ENCODE measurements around the gene PEX3.
A peak's percentile ranks its signal among the peaks of the same experiment; 100 is the strongest.

The PEX3 gene

GRCh38 chr6:143513410-143513809, 62.8 kb downstream of the PEX3 start:
- DNase-seq (ENCODE audit: extremely low read depth, insufficient read length): no peak
- no peaks in the 10 kb centered on the region for H3K27me3 ChIP-seq (replicated peaks; ENCODE audit: control insufficient read depth, insufficient read depth, low read length)
- H3K4me3 ChIP-seq (replicated peaks; ENCODE audit: low read depth, low read length): no peak overlapping the region
- TF ChIP-seq, protein P1, sequence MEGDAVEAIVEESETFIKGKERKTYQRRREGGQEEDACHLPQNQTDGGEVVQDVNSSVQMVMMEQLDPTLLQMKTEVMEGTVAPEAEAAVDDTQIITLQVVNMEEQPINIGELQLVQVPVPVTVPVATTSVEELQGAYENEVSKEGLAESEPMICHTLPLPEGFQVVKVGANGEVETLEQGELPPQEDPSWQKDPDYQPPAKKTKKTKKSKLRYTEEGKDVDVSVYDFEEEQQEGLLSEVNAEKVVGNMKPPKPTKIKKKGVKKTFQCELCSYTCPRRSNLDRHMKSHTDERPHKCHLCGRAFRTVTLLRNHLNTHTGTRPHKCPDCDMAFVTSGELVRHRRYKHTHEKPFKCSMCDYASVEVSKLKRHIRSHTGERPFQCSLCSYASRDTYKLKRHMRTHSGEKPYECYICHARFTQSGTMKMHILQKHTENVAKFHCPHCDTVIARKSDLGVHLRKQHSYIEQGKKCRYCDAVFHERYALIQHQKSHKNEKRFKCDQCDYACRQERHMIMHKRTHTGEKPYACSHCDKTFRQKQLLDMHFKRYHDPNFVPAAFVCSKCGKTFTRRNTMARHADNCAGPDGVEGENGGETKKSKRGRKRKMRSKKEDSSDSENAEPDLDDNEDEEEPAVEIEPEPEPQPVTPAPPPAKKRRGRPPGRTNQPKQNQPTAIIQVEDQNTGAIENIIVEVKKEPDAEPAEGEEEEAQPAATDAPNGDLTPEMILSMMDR (IDR thresholded peaks at IDR 0.05; ENCODE audit: insufficient read depth, low read length, poor library complexity, severe bottlenecking): peak; percentile 71
- no peaks in the 10 kb centered on the region for H3K36me3 ChIP-seq (ENCODE audit: control insufficient read depth, insufficient read depth, low read length)

GRCh38 chr6:143515061-143515760, 64.6 kb downstream of the PEX3 start:
- Histone ChIP-seq H3K27me3 (replicated peaks; ENCODE audit: control insufficient read depth, insufficient read depth, low read length) (no peaks in the 10 kb centered on the region), H3K4me3 (replicated peaks; ENCODE audit: low read depth, low read length) (no peak overlapping the region), H3K36me3 (ENCODE audit: control insufficient read depth, insufficient read depth, low read length) (no peaks in the 10 kb centered on the region)
- TF ChIP-seq, protein P1 (IDR thresholded peaks at IDR 0.05; ENCODE audit: insufficient read depth, low read length, poor library complexity, severe bottlenecking): no peak
- DNase-seq (ENCODE audit: extremely low read depth, insufficient read length): no peak

- Histone ChIP-seq H3K36me3 (ENCODE audit: control insufficient read depth, insufficient read depth, low read length) (no peaks in the 10 kb centered on the region), H3K4me3 (replicated peaks; ENCODE audit: low read depth, low read length) (no peak overlapping the region), H3K27me3 (replicated peaks; ENCODE audit: control insufficient read depth, insufficient read depth, low read length) (no peaks in the 10 kb centered on the region)
- DNase-seq (ENCODE audit: extremely low read depth, insufficient read length): no peak
- TF ChIP-seq, protein P1 (IDR thresholded peaks at IDR 0.05; ENCODE audit: insufficient read depth, low read length, poor library complexity, severe bottlenecking): no peak
Measured at GRCh38 chr6:143515766-143516355, 65.3 kb downstream of the PEX3 start.

- Histone ChIP-seq H3K27me3 (replicated peaks; ENCODE audit: control insufficient read depth, insufficient read depth, low read length) (no peaks in the 10 kb centered on the region), H3K4me3 (replicated peaks; ENCODE audit: low read depth, low read length) (no peak overlapping the region), H3K36me3 (ENCODE audit: control insufficient read depth, insufficient read depth, low read length) (no peaks in the 10 kb centered on the region)
- TF ChIP-seq, protein P1 (IDR thresholded peaks at IDR 0.05; ENCODE audit: insufficient read depth, low read length, poor library complexity, severe bottlenecking): no peak
- no peak for DNase-seq (ENCODE audit: extremely low read depth, insufficient read length)
Measured at GRCh38 chr6:143516690-143517446, 66.3 kb downstream of the PEX3 start.

- no peak for DNase-seq (ENCODE audit: extremely low read depth, insufficient read length)
- Histone ChIP-seq H3K4me3 (replicated peaks; ENCODE audit: low read depth, low read length) (no peak overlapping the region), H3K36me3 (ENCODE audit: control insufficient read depth, insufficient read depth, low read length) (no peaks in the 10 kb centered on the region), H3K27me3 (replicated peaks; ENCODE audit: control insufficient read depth, insufficient read depth, low read length) (no peaks in the 10 kb centered on the region)
- TF ChIP-seq, protein P1 (IDR thresholded peaks at IDR 0.05; ENCODE audit: insufficient read depth, low read length, poor library complexity, severe bottlenecking): no peak
Measured at GRCh38 chr6:143517447-143517773, 66.8 kb downstream of the PEX3 start.

Measured in GM06990 (cell line).